ENCODE data around the gene DPYSL3.

- no peak for TF ChIP-seq POLR2A (IDR thresholded peaks at IDR 0.05)
- TF ChIP-seq, protein P1, sequence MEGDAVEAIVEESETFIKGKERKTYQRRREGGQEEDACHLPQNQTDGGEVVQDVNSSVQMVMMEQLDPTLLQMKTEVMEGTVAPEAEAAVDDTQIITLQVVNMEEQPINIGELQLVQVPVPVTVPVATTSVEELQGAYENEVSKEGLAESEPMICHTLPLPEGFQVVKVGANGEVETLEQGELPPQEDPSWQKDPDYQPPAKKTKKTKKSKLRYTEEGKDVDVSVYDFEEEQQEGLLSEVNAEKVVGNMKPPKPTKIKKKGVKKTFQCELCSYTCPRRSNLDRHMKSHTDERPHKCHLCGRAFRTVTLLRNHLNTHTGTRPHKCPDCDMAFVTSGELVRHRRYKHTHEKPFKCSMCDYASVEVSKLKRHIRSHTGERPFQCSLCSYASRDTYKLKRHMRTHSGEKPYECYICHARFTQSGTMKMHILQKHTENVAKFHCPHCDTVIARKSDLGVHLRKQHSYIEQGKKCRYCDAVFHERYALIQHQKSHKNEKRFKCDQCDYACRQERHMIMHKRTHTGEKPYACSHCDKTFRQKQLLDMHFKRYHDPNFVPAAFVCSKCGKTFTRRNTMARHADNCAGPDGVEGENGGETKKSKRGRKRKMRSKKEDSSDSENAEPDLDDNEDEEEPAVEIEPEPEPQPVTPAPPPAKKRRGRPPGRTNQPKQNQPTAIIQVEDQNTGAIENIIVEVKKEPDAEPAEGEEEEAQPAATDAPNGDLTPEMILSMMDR (IDR thresholded peaks at IDR 0.05), result no peak
Observed at GRCh38 chr5:147504011-147504410, 5.9 kb downstream of the DPYSL3 start.

All from esophagus squamous epithelium (tissue), 4 donors.